Hindlimb muscle (tissue), 1 donor: ENCODE data around the gene CTBP2. TPM values are rescaled to one million over a fixed set of nuclear protein-coding genes. Genes with fewer than 3 reads are reported as not detected.
"Not testable (repeated sequence)": the region's sequence is repeated elsewhere in the genome, so short reads cannot be mapped to it uniquely, and the experiment has no call there.

ENCODE experiments used
- DNase-seq: peaks from one replicate; pipeline ENCODE4 v3.0.0-alpha.2; 2013
- polyA plus RNA-seq: library from polyadenylated mRNA; unstranded; fragments of 120-200 nt; gene quantifications from one replicate; pipeline ENCODE4 v1.2.1, GENCODE V29; 2013; ENCODE audit not compliant: insufficient read length

CTBP2 gene
- polyA plus RNA-seq, 1 donor = 41.4 TPM

DNA sequence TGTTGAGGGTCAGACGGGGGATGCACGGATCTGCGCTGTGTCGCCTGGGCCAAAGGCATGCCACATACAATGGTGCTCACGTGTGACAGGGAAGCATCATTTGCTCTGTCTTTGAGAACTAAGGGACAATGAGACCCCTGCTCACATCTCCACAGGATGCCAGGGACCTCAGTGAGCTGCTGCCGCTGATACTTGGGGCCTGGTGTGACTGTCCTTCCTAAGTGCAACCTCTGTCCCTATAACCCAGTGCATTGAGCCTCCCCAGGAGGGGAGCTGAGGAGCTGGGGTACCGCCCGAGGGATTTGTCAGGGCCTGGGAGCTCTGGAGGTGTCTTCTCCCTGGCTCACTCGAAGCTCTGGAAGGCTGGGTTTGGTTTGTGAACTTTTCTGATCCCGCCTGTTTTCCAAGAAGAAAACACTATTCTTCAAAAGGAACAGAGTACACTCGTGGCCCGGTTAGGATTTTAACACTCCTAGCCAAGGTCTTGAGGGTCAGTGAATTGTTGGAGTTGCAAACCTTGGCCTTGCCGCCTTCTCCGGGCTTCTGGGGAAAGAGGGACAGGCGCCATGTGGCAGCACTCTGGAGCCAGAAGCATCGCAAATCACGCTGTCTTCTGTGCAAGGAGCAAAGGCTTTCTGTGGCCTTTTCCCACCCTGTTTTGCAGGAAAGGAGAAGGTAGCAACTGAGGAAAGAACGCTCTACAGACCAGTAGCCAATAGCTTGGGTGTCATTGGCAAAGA lies 26.2 kb upstream of the CTBP2 start:
- no peak for DNase-seq

DNA sequence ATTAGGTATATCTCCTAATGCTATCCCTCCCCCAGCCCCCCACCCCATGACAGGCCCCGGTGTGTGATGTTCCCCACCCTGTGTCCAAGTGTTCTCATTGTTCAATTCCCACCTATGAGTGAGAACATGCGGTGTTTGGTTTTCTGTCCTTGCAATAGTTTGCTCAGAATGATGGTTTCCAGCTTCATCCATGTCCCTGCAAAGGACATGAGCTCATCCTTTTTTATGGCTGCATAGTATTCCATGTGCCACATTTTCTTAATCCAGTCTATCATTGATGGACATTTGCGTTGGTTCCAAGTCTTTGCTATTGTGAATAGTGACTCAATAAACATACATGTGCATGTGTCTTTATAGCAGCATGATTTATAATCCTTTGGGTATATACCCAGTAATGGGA lies 18.7 kb upstream of the CTBP2 start:
- not testable (repeated sequence) for DNase-seq

DNA sequence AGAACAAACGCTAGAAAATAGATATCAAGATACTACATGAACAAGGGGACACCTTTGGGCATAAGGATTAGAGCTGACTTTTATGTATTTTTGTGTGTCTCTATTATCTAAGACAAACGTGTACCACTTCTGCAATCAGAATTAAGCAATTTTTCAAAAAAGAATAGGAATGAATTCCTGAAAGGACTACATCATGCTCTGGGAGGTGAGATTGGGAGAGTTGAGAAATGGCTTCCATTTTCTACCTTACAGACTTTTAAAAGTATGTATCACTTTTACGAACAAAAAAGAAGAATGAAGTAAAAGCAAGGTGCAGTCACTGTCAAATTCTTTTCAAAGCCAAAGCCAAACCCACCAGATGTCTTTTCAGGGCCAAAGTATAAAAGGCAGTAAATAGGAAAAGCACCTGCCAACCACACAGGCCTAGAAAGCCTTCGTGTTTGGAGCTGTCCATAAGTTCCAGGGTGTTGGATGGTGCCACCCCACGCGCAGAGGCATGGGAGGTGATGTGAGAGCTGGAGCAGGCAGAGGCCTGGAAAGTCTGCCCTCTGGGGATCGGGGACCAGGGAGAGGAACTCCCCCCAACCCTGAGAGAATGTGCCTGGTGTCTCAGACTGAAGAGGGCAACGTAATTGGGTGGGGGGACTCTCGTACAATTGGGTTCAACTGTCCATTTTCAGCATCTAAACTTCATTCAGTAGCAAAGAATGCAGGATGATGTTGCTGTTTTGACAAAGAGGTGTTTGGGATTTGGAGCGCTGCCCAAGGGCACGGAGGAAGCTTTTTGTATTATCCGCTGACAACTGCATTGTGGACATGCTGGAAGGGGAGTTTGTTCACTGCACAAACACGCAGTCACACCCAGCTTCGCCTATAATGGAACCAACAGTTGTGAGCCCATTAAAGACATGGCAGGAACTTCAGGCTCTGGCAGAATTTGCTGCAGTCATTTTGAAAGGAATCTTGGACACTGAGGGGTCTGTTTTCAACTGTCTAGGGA lies 17.6 kb upstream of the CTBP2 start:
- no peak for DNase-seq

GRCh38 chr10:125175807-125176206 lies 15.4 kb upstream of the CTBP2 start:
- no peak for DNase-seq

- no peak for DNase-seq
Measured at GRCh38 chr10:125174360-125174759, 14.0 kb upstream of the CTBP2 start.

GRCh38 chr10:125172694-125173093 lies 12.3 kb upstream of the CTBP2 start:
- no peak for DNase-seq

GRCh38 chr10:125171402-125172306 lies 11.3 kb upstream of the CTBP2 start:
- no peak for DNase-seq

- DNase-seq = no peak
Measured at GRCh38 chr10:125169915-125170314, 9.6 kb upstream of the CTBP2 start.

- DNase-seq = no peak
Measured at GRCh38 chr10:125169279-125169678, 8.9 kb upstream of the CTBP2 start.

GRCh38 chr10:125166658-125167057 lies 6.3 kb upstream of the CTBP2 start:
- no peak for DNase-seq

GRCh38 chr10:125165584-125166573 lies 5.5 kb upstream of the CTBP2 start:
- no peak for DNase-seq

- DNase-seq = no peak
Measured at GRCh38 chr10:125164421-125164820, 4.1 kb upstream of the CTBP2 start.

GRCh38 chr10:125163803-125164202 lies 3.4 kb upstream of the CTBP2 start:
- DNase-seq = no peak

DNA sequence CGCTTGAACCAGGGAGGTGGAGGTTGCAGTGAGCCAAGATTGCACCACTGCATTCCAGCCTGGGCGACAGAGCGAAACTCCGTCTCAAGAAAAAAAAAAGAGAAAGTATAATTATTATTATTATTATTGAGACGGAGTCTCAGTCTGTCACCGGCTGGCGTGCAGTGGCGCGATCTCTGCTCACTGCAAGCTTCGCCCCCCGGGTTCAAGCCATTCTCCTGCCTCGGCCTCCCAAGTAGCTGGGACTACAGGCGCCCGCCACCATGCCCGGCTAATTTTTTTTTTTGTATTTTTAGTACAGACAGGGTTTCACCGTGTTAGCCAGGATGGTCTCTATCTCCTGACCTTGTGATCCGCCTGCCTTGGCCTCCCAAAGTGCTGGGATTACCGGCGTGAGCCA lies 2.9 kb upstream of the CTBP2 start:
- DNase-seq = not testable (repeated sequence)

DNA sequence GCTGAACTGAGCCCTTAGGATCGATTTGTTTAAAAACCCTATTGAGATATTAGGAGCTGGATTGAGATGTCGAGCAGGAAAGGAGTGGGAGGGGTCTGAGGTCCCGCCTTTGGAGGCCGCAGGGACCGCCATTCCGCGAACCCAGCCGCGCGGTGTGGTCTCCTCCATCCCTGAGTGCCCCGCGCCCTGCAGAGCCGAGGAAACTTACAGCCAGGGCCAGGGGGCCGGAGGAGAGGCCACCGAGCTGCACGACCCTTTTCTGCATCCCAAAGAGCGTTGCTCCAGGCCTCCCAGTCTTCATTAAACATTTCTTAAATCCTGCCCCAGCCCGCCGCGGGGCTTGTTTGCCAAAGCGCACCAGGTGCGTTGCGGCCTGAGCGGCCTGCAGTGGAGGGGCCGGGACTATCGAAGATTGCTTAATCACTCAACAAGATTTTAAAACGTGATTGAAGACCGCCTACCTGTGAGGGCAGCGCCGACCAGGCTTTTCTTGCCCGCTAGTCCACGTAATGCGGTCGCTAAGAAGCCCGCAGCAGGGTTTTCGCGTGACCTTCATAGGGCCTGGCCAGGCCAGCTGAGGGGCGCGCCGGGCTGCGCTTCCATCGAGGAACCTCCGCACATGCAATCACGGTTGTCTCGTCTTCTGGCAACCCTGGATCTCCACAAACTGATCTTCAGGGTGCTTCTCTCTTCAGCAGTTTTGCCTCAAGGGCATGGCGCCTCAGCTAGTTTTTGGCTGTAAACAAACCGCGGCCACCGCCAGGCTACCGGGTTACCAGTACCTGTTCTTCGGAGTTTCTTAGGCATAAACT lies 2.0 kb upstream of the CTBP2 start:
- no peak for DNase-seq

- DNase-seq = peak; percentile 56
Measured at GRCh38 chr10:125161707-125162119, 1.4 kb upstream of the CTBP2 start.

DNA sequence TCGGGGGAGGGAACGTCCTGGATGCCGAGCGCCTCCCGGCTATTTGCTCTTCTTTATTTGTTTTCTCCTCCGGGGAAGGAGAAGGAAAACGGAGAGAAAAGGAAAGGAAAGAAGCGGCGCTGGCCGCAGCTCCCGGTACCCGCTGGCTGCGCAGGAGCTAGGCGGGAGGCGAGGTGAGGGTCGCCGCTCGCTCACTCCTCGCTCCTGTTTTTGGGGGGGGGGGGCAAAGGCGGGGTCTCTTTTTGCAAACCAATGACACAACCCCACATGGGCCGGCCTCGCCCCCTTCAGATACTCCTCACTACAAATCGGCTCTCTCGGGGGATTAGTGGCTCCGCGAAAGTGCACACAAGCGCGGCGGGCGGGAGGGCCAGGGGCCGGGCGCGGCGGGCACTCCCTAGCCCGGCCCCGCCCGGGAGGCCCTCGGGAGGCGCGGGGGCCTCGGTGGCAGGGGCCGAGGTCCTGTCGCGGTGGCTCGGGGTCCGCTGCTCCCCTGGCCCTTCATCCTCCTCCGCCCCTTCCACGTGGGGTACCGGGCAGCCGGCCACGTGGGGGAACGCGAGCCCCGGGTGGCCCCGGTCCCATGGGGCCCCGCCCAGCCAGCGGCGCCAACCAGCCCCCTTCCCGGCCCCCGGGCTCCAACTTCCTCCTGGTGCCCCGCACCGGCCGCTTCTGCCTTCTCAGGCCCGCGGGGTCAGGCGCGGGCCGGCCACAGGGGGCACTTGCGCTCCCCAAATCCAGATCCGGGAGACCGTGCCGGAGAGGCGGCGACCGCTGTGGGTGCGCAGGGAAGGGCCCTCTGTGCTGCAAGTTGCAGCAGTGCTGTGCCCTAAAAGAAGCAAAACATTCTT lies 718 bp upstream of the CTBP2 start:
- peak; percentile 87 for DNase-seq

- DNase-seq = peak; percentile 35
Measured at GRCh38 chr10:125159486-125159931, 854 bp downstream of the CTBP2 start.
